Mesenchymal stem cell (in vitro differentiated cells and primary cell): Measurements from ENCODE around the gene KPNA1.

Source experiments
- DNase-seq: peaks from one replicate; pipeline ENCODE4 v3.0.0-alpha.2; 2013
- H2AFZ ChIP-seq: one replicate; pipeline ENCODE4 v1.6.1; 2013; ENCODE audit warnings: low read depth, mild to moderate bottlenecking, control low read depth, inconsistent platforms, low read length, moderate library complexity
- H2AK5ac ChIP-seq: 2 replicates; pipeline ENCODE4 v1.6.1; 2013; ENCODE audit warnings: low read length, moderate library complexity, mild to moderate bottlenecking, inconsistent platforms; ENCODE audit not compliant: severe bottlenecking
- H2BK120ac ChIP-seq: one replicate; pipeline ENCODE4 v1.6.1; 2013; ENCODE audit warnings: low read depth, mild to moderate bottlenecking, inconsistent platforms, low read length, moderate library complexity
- H2BK12ac ChIP-seq, 2 experiments: one replicate each; pipeline ENCODE4 v1.6.1; 2013; ENCODE audit warnings: inconsistent platforms in 2 of 2, low read length in 2 of 2, mild to moderate bottlenecking in 2 of 2, moderate library complexity in 2 of 2, control low read depth in 1 of 2
- H2BK15ac ChIP-seq: one replicate; pipeline ENCODE4 v1.6.1; 2013; ENCODE audit warnings: mild to moderate bottlenecking, low read depth, inconsistent platforms; ENCODE audit not compliant: poor library complexity, severe bottlenecking
- H2BK5ac ChIP-seq: 2 replicates; pipeline ENCODE4 v1.6.1; 2013; ENCODE audit warnings: low read depth, mild to moderate bottlenecking, low read length, control low read depth, inconsistent platforms; ENCODE audit not compliant: poor library complexity, severe bottlenecking
- H3K14ac ChIP-seq, 2 experiments: one replicate each; pipeline ENCODE4 v1.6.1; 2013; ENCODE audit warnings: inconsistent platforms in 2 of 2, low read length in 2 of 2, control low read depth in 1 of 2, mild to moderate bottlenecking in 1 of 2, moderate library complexity in 1 of 2
- H3K18ac ChIP-seq, 2 experiments: one replicate each; pipeline ENCODE4 v1.6.1; 2013; ENCODE audit warnings: inconsistent platforms in 2 of 2, low read length in 2 of 2, control low read depth in 1 of 2, low read depth in 1 of 2, mild to moderate bottlenecking in 1 of 2
- H3K23ac ChIP-seq, 2 experiments: one replicate each; pipeline ENCODE4 v1.6.1; 2013; ENCODE audit warnings: inconsistent platforms in 2 of 2, low read length in 2 of 2, mild to moderate bottlenecking in 2 of 2, moderate library complexity in 2 of 2, control low read depth in 1 of 2
- H3K27ac ChIP-seq: 2 replicates; pipeline ENCODE4 v1.5.1; 2013; ENCODE audit warnings: mild to moderate bottlenecking, moderate library complexity, low read length, control low read depth, inconsistent platforms; ENCODE audit not compliant: poor library complexity, severe bottlenecking
- H3K27me3 ChIP-seq, 2 experiments: 2 replicates each; pipeline versions ENCODE4 v1.6.1 to v1.7.0; 2013; ENCODE audit warnings: low read length in 2 of 2, mild to moderate bottlenecking in 2 of 2, moderate library complexity in 2 of 2, control low read depth in 1 of 2, inconsistent platforms in 1 of 2; ENCODE audit not compliant: control insufficient read depth in 1 of 2, insufficient read depth in 1 of 2
- H3K36me3 ChIP-seq, 2 experiments: 2 replicates each; pipeline versions ENCODE4 v1.6.1 to v1.7.0; 2013; ENCODE audit warnings: low read length in 2 of 2, control low read depth in 1 of 2, inconsistent platforms in 1 of 2, low read depth in 1 of 2, mild to moderate bottlenecking in 1 of 2; ENCODE audit not compliant: insufficient read depth in 2 of 2, control insufficient read depth in 1 of 2
- H3K4ac ChIP-seq, 2 experiments: one replicate each; pipeline ENCODE4 v1.6.1; 2013; ENCODE audit warnings: inconsistent platforms in 2 of 2, low read length in 2 of 2, mild to moderate bottlenecking in 2 of 2, moderate library complexity in 2 of 2, control low read depth in 1 of 2, low read depth in 1 of 2
- H3K4me1 ChIP-seq: 2 replicates; pipeline ENCODE4 v1.6.1; 2013; ENCODE audit warnings: low read depth, low read length, control low read depth; ENCODE audit not compliant: control insufficient read depth, insufficient read depth
- H3K4me2 ChIP-seq: 2 replicates; pipeline ENCODE4 v1.6.1; 2013; ENCODE audit warnings: low read length, mild to moderate bottlenecking, inconsistent platforms; ENCODE audit not compliant: poor library complexity, severe bottlenecking
- H3K4me3 ChIP-seq, 2 experiments: 2 replicates each; pipeline versions ENCODE4 v1.5.1 to v1.7.0; 2013; ENCODE audit warnings: low read length in 2 of 2, mild to moderate bottlenecking in 2 of 2, control low read depth in 1 of 2, low read depth in 1 of 2; ENCODE audit not compliant: insufficient read depth in 1 of 2
- H3K79me1 ChIP-seq: replicated peaks from 2 replicates; pipeline ENCODE4 v1.6.1; 2013; ENCODE audit warnings: mild to moderate bottlenecking, control low read depth, low read length, inconsistent platforms; ENCODE audit not compliant: poor library complexity, severe bottlenecking
- H3K9ac ChIP-seq: 2 replicates; pipeline ENCODE4 v1.7.0; 2013; ENCODE audit warnings: mild to moderate bottlenecking, low read length, moderate library complexity
- H3K9me3 ChIP-seq: 2 replicates; pipeline ENCODE4 v1.7.0; 2013; ENCODE audit warnings: mild to moderate bottlenecking, low read length; ENCODE audit not compliant: control insufficient read depth
- H4K8ac ChIP-seq: one replicate; pipeline ENCODE4 v1.6.1; 2013; ENCODE audit warnings: inconsistent platforms, mild to moderate bottlenecking, low read length, moderate library complexity
- H4K91ac ChIP-seq: one replicate; pipeline ENCODE4 v1.6.1; 2013; ENCODE audit warnings: mild to moderate bottlenecking, low read length, inconsistent platforms
- WGBS: methylation state at CpG from one replicate; pipeline ENCODE4 v1.1.7; 2013; ENCODE audit warnings: mixed read lengths; 5-methylcytosine and 5-hydroxymethylcytosine counted together

Gene KPNA1

DNA sequence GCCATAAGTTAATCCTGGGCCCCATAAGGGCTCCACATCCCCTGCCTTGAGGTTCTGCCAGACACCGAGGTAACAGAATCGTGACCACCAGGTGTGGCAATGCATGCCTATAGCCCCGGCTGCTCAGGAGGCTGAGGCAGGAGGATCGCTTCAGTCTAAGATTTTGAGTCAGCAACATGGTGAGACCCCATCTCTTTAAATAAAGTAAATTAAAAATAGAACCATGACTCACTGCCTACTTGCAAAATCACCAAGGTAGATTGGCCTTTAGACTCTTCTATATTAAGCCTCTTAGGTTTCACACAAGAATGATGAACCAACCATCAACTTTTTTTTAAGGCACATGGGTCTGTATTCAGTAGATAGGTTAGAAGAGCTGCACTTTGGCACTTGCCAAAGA, 108.5 kb downstream of the KPNA1 start:
- H2BK5ac ChIP-seq = no peak overlapping the region
- 98% methylated on average over 4 of the region's 4 CpGs for WGBS
- H2BK120ac ChIP-seq = no peak overlapping the region

GRCh38 chr3:122405015-122405414, 109.7 kb downstream of the KPNA1 start:
- WGBS = 99% methylated on average over 3 of the region's 3 CpGs
- Histone ChIP-seq H3K36me3 (peaks cover 12 to 74% of the 10 kb centered on the region in 2 experiments), H3K9me3 (no peaks in the 10 kb centered on the region), H2BK120ac (no peak overlapping the region), H3K79me1 (peaks cover 6% of the 10 kb centered on the region), H3K27ac (no peak overlapping the region), H2BK15ac (no peak overlapping the region), H4K91ac (no peak overlapping the region), H3K4me3 (no peak overlapping the region), H3K27me3 (no peaks in the 10 kb centered on the region), H4K8ac (no peak overlapping the region), H3K9ac (no peak overlapping the region), H3K4me2 (no peak overlapping the region), H2BK12ac (no peak overlapping the region), H2AFZ (no peak overlapping the region), H3K4me1 (no peaks in the 10 kb centered on the region), H3K23ac (no peak overlapping the region), H3K18ac (no peak overlapping the region), H3K4ac (no peak overlapping the region), H3K14ac (no peak overlapping the region), H2AK5ac (no peak overlapping the region), H2BK5ac (no peak overlapping the region)
- DNase-seq = no peak

More for the DNA sequence above, 108.5 kb downstream of the KPNA1 start:
- no peaks in the 10 kb centered on the region for H3K27me3 ChIP-seq
- no peak overlapping the region for H4K8ac ChIP-seq
- H3K79me1 ChIP-seq = peaks cover 9% of the 10 kb centered on the region
- H3K27ac ChIP-seq = no peak overlapping the region
- H3K23ac ChIP-seq = no peak overlapping the region
- no peak overlapping the region for H3K4me2 ChIP-seq
- H3K4me3 ChIP-seq = no peak overlapping the region
- H3K18ac ChIP-seq = no peak overlapping the region
- no peak overlapping the region for H2AFZ ChIP-seq
- peaks cover 14 to 85% of the 10 kb centered on the region in 2 experiments for H3K36me3 ChIP-seq
- H3K14ac ChIP-seq = no peak overlapping the region
- no peaks in the 10 kb centered on the region for H3K4me1 ChIP-seq
- H2BK12ac ChIP-seq = no peak overlapping the region
- DNase-seq = no peak
- no peaks in the 10 kb centered on the region for H3K9me3 ChIP-seq
- no peak overlapping the region for H3K4ac ChIP-seq
- no peak overlapping the region for H3K9ac ChIP-seq
- H4K91ac ChIP-seq = no peak overlapping the region
- H2BK15ac ChIP-seq = no peak overlapping the region
- no peak overlapping the region for H2AK5ac ChIP-seq

DNA sequence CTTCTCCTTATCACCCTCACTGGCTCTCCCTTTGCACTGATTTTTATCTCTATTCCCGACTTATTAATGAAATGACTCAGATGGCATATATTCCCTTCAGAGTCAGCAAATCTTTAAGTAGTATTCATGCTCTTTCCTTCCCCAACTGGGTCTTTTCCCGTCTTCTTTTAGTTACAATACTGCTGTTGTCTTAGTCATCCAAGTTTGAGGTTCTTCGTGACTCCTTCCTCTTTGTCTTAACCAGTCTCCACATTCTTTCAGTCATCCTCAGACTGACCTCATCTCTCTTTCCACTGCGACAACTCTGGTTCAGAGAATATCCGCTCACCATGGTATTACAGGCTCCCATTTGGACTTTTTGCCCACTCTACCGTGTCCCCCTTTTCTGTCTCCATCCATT, 111.2 kb downstream of the KPNA1 start:
- H3K4me3 ChIP-seq = no peak overlapping the region
- H3K27ac ChIP-seq = no peak overlapping the region
- H3K23ac ChIP-seq = no peak overlapping the region
- no peak overlapping the region for H2BK15ac ChIP-seq
- H2AFZ ChIP-seq = peak overlapping the region; percentile 14
- no peak overlapping the region for H3K4me2 ChIP-seq
- 79% methylated on average over 6 of the region's 6 CpGs for WGBS
- no peak overlapping the region for H4K8ac ChIP-seq
- H2BK5ac ChIP-seq = no peak overlapping the region
- H3K4ac ChIP-seq = no peak overlapping the region
- no peak overlapping the region for H2BK12ac ChIP-seq
- no peaks in the 10 kb centered on the region for H3K4me1 ChIP-seq
- no peak overlapping the region for H3K18ac ChIP-seq
- H3K14ac ChIP-seq = no peak overlapping the region
- H2BK120ac ChIP-seq = no peak overlapping the region
- no peak overlapping the region for H4K91ac ChIP-seq
- H3K9ac ChIP-seq = no peak overlapping the region
- peaks cover 3% of the 10 kb centered on the region for H3K79me1 ChIP-seq
- H3K36me3 ChIP-seq = peaks cover 8 to 58% of the 10 kb centered on the region in 2 experiments
- H3K9me3 ChIP-seq = no peaks in the 10 kb centered on the region
- no peak overlapping the region for H2AK5ac ChIP-seq
- no peaks in the 10 kb centered on the region for H3K27me3 ChIP-seq
- no peak for DNase-seq

- no peak overlapping the region for H3K4me2 ChIP-seq
- H3K18ac ChIP-seq = no peak overlapping the region
- H3K9ac ChIP-seq = no peak overlapping the region
- no peak overlapping the region for H2BK15ac ChIP-seq
- no peak overlapping the region for H2BK120ac ChIP-seq
- no peak overlapping the region for H4K91ac ChIP-seq
- H3K4me3 ChIP-seq = no peak overlapping the region
- H2BK5ac ChIP-seq = no peak overlapping the region
- no peaks in the 10 kb centered on the region for H3K9me3 ChIP-seq
- H2AFZ ChIP-seq = no peak overlapping the region
- H3K27me3 ChIP-seq = no peaks in the 10 kb centered on the region
- peaks cover 3% of the 10 kb centered on the region for H3K4me1 ChIP-seq
- peaks cover 0 to 16% of the 10 kb centered on the region in 2 experiments for H3K36me3 ChIP-seq
- DNase-seq = no peak
- H4K8ac ChIP-seq = no peak overlapping the region
- no peak overlapping the region for H3K27ac ChIP-seq
- peaks cover 6% of the 10 kb centered on the region for H3K79me1 ChIP-seq
- no peak overlapping the region for H2AK5ac ChIP-seq
- H3K4ac ChIP-seq = no peak overlapping the region
- no peak overlapping the region for H2BK12ac ChIP-seq
- H3K14ac ChIP-seq = no peak overlapping the region
- no peak overlapping the region for H3K23ac ChIP-seq
- 100% methylated on average over 1 of the region's 2 CpGs for WGBS
Observed at GRCh38 chr3:122398920-122399319, 115.8 kb downstream of the KPNA1 start.
